H1 (cell line): ENCODE results near the gene CASP1. TPM values are rescaled to one million over a fixed set of nuclear protein-coding genes. Genes with fewer than 3 reads are reported as not detected.
"Not testable (repeated sequence)": the region's sequence is repeated elsewhere in the genome, so short reads cannot be mapped to it uniquely, and the experiment has no call there.

Experiments
- CTCF ChIA-PET: fragments of 300-600 bp; sonication (Branson Sonifier 250); formaldehyde crosslinking; loops from one replicate; lab custom pipeline; 2021; ENCODE audit not compliant: partially characterized antibody; lab: Charles Lee
- POLR2A ChIA-PET: fragments of 300-600 bp; sonication (Branson Sonifier 250); formaldehyde crosslinking; loops from one replicate; lab custom pipeline; 2021; ENCODE audit warnings: inconsistent platforms; ENCODE audit not compliant: partially characterized antibody; lab: Charles Lee
- DNase-seq, 2 experiments: peaks; one replicate each; pipeline versions ENCODE4 v3.0.0 to v3.0.0-alpha.2; 2010 to 2022; ENCODE audit warnings: low spot score in 2 of 2, low read depth in 1 of 2, mixed read lengths in 1 of 2
- FAIRE-seq: peaks from 2 replicates; lab custom pipeline; 2011; peaks lifted over from hg19 to GRCh38; lab: Jason Lieb, UNC
- H2AFZ ChIP-seq: 2 replicates; pipeline ENCODE4 v1.8.1; 2012; ENCODE audit warnings: low read length, inconsistent platforms
- H2AK5ac ChIP-seq: 2 replicates; pipeline ENCODE4 v1.6.1; 2013; ENCODE audit warnings: low read depth, low read length
- H2BK120ac ChIP-seq: replicated peaks from 2 replicates; pipeline ENCODE3; 2013; ENCODE audit warnings: low read depth, low read length, inconsistent platforms
- H2BK12ac ChIP-seq: 2 replicates; pipeline ENCODE4 v1.6.1; 2013; ENCODE audit warnings: low read depth, low read length
- H2BK15ac ChIP-seq: 2 replicates; pipeline ENCODE4 v1.6.1; 2013; ENCODE audit warnings: low read length
- H2BK20ac ChIP-seq: 2 replicates; pipeline ENCODE4 v1.6.1; 2013; ENCODE audit warnings: low read length
- H2BK5ac ChIP-seq: 2 replicates; pipeline ENCODE4 v1.6.1; 2013; ENCODE audit warnings: low read depth, low read length
- H3K14ac ChIP-seq: 2 replicates; pipeline ENCODE4 v1.6.1; 2013; ENCODE audit warnings: inconsistent platforms; ENCODE audit not compliant: insufficient read length
- H3K18ac ChIP-seq: 2 replicates; pipeline ENCODE4 v1.6.1; 2013; ENCODE audit warnings: low read length; ENCODE audit errors: extremely low read depth
- H3K23ac ChIP-seq: 2 replicates; pipeline ENCODE4 v1.6.1; 2013; ENCODE audit warnings: inconsistent platforms; ENCODE audit not compliant: insufficient read length
- H3K23me2 ChIP-seq: 2 replicates; pipeline ENCODE4 v1.6.1; 2013; ENCODE audit warnings: low read depth, low read length
- H3K27ac ChIP-seq: 2 replicates; pipeline ENCODE4 v1.6.1; 2011; ENCODE audit warnings: low read depth, low read length, inconsistent platforms
- H3K27me3 ChIP-seq, 4 experiments: replicated peaks in 1 of 4; 1 replicate in 1 of 4; 2 replicates in 3 of 4; pipeline versions ENCODE4 v1.6.1 to v1.8.1; 2011 to 2013; ENCODE audit warnings: low read length in 3 of 4, mild to moderate bottlenecking in 3 of 4, inconsistent platforms in 2 of 4, mixed read lengths in 2 of 4, moderate library complexity in 1 of 4; ENCODE audit not compliant: control insufficient read depth in 3 of 4, insufficient read depth in 3 of 4; ENCODE audit errors: extremely low read depth in 1 of 4
- H3K36me3 ChIP-seq, 4 experiments: 2 replicates each; pipeline versions ENCODE4 v1.6.1 to v1.8.1; 2011 to 2013; ENCODE audit warnings: mild to moderate bottlenecking in 4 of 4, low read length in 3 of 4, moderate library complexity in 2 of 4, control low read depth in 1 of 4, inconsistent platforms in 1 of 4; ENCODE audit not compliant: insufficient read depth in 4 of 4, control insufficient read depth in 2 of 4
- H3K4ac ChIP-seq: replicated peaks from 2 replicates; pipeline ENCODE3; 2013; ENCODE audit warnings: low read length, low read depth, mixed read lengths, inconsistent platforms; ENCODE audit not compliant: insufficient read length
- H3K4me1 ChIP-seq, 4 experiments: replicated peaks in 1 of 4; 1 replicate in 1 of 4; 2 replicates in 3 of 4; pipeline versions ENCODE4 v1.6.1 to v1.8.1; 2011 to 2013; ENCODE audit warnings: low read length in 3 of 4, inconsistent platforms in 2 of 4, mixed read lengths in 1 of 4; ENCODE audit not compliant: insufficient read depth in 4 of 4, control insufficient read depth in 3 of 4
- H3K4me2 ChIP-seq, 2 experiments: 2 replicates each; pipeline versions ENCODE4 v1.6.1 to v1.8.1; 2011 to 2013; ENCODE audit warnings: low read depth in 2 of 2, low read length in 2 of 2, control low read depth in 1 of 2, inconsistent platforms in 1 of 2, mild to moderate bottlenecking in 1 of 2; ENCODE audit not compliant: insufficient read depth in 1 of 2
- H3K4me3 ChIP-seq, 4 experiments: fragments of 200-600, 300-600 bp in 1 of 4; sonication (generic), shearing (Covaris generic), sonication (Bioruptor Twin) in 1 of 4; 2 replicates each; pipeline versions ENCODE4 v1.5.1 to v1.8.1; 2011 to 2016; ENCODE audit warnings: low read length in 4 of 4, low read depth in 3 of 4, control low read depth in 2 of 4, inconsistent platforms in 2 of 4, mild to moderate bottlenecking in 2 of 4, mixed read lengths in 1 of 4, moderate library complexity in 1 of 4; ENCODE audit not compliant: insufficient read depth in 2 of 4; ENCODE audit errors: extremely low read depth in 1 of 4
- H3K56ac ChIP-seq: replicated peaks from 2 replicates; pipeline ENCODE3; 2013; ENCODE audit warnings: low read depth, mild to moderate bottlenecking, mixed read lengths, low read length, inconsistent platforms; ENCODE audit not compliant: insufficient read length
- H3K79me1 ChIP-seq: 2 replicates; pipeline ENCODE4 v1.6.1; 2013; ENCODE audit warnings: low read depth, low read length, control low read depth
- H3K79me2 ChIP-seq, 2 experiments: 2 replicates each; pipeline versions ENCODE4 v1.6.1 to v1.8.1; 2012 to 2013; ENCODE audit warnings: low read length in 2 of 2, mild to moderate bottlenecking in 2 of 2, inconsistent platforms in 1 of 2; ENCODE audit not compliant: insufficient read depth in 2 of 2, control insufficient read depth in 1 of 2
- H3K9ac ChIP-seq, 4 experiments: replicated peaks in 1 of 4; 1 replicate in 1 of 4; 2 replicates in 3 of 4; pipeline versions ENCODE4 v1.6.1 to v1.8.1; 2011 to 2013; ENCODE audit warnings: low read depth in 3 of 4, low read length in 3 of 4, control low read depth in 2 of 4, mild to moderate bottlenecking in 2 of 4, moderate library complexity in 2 of 4, inconsistent platforms in 1 of 4; ENCODE audit errors: extremely low read depth in 1 of 4
- H3K9me3 ChIP-seq, 2 experiments: 2 replicates each; pipeline versions ENCODE4 v1.6.1 to v1.8.1; 2012 to 2013; ENCODE audit warnings: mild to moderate bottlenecking in 2 of 2, moderate library complexity in 2 of 2, control low read depth in 1 of 2, inconsistent platforms in 1 of 2, low read depth in 1 of 2, low read length in 1 of 2, mixed read lengths in 1 of 2; ENCODE audit not compliant: insufficient read depth in 2 of 2
- H4K20me1 ChIP-seq, 2 experiments: replicated peaks in 1 of 2; 2 replicates each; pipeline versions ENCODE3 to v1.8.1; 2011 to 2013; ENCODE audit warnings: inconsistent platforms in 2 of 2, low read length in 2 of 2, mild to moderate bottlenecking in 1 of 2; ENCODE audit not compliant: insufficient read depth in 2 of 2, control insufficient read depth in 1 of 2
- H4K5ac ChIP-seq: 2 replicates; pipeline ENCODE4 v1.6.1; 2013; ENCODE audit warnings: low read length, low read depth, mixed read lengths, inconsistent platforms; ENCODE audit not compliant: insufficient read length
- H4K8ac ChIP-seq: 2 replicates; pipeline ENCODE4 v1.8.0; 2013; ENCODE audit warnings: mild to moderate bottlenecking, moderate library complexity, low read length, inconsistent platforms; ENCODE audit not compliant: insufficient read depth; ENCODE audit errors: extremely low read depth
- H4K91ac ChIP-seq: replicated peaks from 2 replicates; pipeline ENCODE3; 2013; ENCODE audit warnings: low read length, mixed read lengths, inconsistent platforms; ENCODE audit not compliant: insufficient read length
- WGBS, 2 experiments: shearing (Covaris generic) in 1 of 2; methylation state at CpG; one replicate each; pipeline versions ENCODE4 v1.1.6 to v1.1.7; 2013 to 2015; ENCODE audit warnings: low lambda C conversion rate in 2 of 2, mixed read lengths in 2 of 2, inconsistent platforms in 1 of 2, low coverage in 1 of 2, missing lambda C conversion rate in 1 of 2; ENCODE audit not compliant: insufficient replicate concordance in 2 of 2, insufficient coverage in 1 of 2, insufficient read length in 1 of 2; ENCODE audit errors: extremely low coverage in 1 of 2, missing lambda C conversion rate in 1 of 2; 5-methylcytosine and 5-hydroxymethylcytosine counted together
- polyA plus RNA-seq, 7 experiments: library from polyadenylated mRNA; depleted of rRNA in 3 of 7; stranded (reverse) in 5 of 7; unstranded in 2 of 7; fragments of >200 nt in 5 of 7; fragments of 200-250 nt in 2 of 7; gene quantifications; 1 replicate in 5 of 7; 2 replicates in 1 of 7; 4 replicates in 1 of 7; pipeline versions ENCODE4 v1.2.1 to v1.2.3, GENCODE V29; 2011 to 2013; ENCODE audit warnings: missing spikeins in 2 of 7, mixed read lengths in 2 of 7
- total RNA-seq: library from RNA; stranded (reverse); fragmentation: NEBNext Ultra II Directional; extraction: Animal tissue kit (Norgen Biotek cat#: 25700); gene quantifications from 2 replicates; pipeline ENCODE4 v1.2.1, GENCODE V29; 2021

CASP1 gene
- total and polyA plus RNA-seq, 2 of the 8 experiments (the other 6 are each of a cell fraction or from before 2014, with no cell fraction given) = not detected

- H3K4me2 ChIP-seq, H3K18ac ChIP-seq, H4K5ac ChIP-seq, H3K23me2 ChIP-seq, H4K20me1 ChIP-seq, H2BK12ac ChIP-seq, H2BK5ac ChIP-seq, H3K4me3 ChIP-seq, H4K91ac ChIP-seq, H3K4me1 ChIP-seq, H3K14ac ChIP-seq, H3K27ac ChIP-seq, FAIRE-seq, H3K79me1 ChIP-seq, H3K79me2 ChIP-seq, CTCF ChIA-PET, H3K36me3 ChIP-seq, H2BK20ac ChIP-seq, H3K23ac ChIP-seq, DNase-seq, H2BK15ac ChIP-seq, H3K56ac ChIP-seq, H3K9ac ChIP-seq, H2AK5ac ChIP-seq, H2BK120ac ChIP-seq, H3K27me3 ChIP-seq, H2AFZ ChIP-seq, POLR2A ChIA-PET, H3K4ac ChIP-seq, H3K9me3 ChIP-seq, H4K8ac ChIP-seq: not testable (repeated sequence)
- WGBS, 2 experiments = 89% methylated on average over 1 of the region's 2 CpGs; no CpG with 5 or more reads in 1 of the 2 experiments
These were observed 37.1 kb upstream of the CASP1 start for GRCh38 chr11:105072080-105072479.
